ENCODE results near the gene RRAS2.
"Not testable (repeated sequence)": the region's sequence is repeated elsewhere in the genome, so short reads cannot be mapped to it uniquely, and the experiment has no call there.

The RRAS2 gene

DNA sequence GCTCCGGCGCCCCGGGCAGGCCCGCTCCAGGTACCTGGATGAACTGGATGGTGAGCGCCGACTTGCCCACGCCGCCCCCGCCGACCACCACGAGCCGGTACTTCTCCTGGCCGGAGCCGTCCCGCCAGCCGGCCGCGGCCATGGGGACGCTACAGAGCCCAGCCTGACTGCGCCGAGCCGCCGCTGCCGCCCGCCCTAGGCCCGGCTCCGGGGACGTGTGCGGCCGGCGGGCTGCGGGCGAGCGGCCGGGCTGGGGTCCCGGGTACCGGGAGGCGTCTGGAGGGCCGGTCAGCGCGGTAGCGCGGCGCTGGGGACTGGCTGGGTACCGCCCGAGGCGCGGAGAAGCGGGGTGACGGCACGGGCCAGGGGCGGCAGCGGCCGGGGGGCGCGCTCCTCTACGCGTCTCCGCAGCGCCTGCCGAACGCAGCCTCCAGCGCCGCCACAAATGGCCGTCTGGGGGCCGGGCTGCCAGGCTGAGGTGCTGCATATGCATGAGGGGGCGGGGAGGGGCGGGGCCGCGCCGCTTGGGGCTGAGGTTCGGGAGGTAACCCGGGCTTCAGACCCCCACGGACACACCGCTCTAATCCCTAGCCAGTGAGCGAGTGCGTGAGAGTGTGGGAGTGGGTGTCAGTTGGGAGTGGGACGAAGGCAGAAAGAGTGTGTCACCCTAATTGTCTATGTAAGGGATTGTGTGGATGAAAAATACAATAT is at the start of gene RRAS2:
Gene RRAS2 (minus strand): TSS at position 455 of the 711 bp plus-strand sequence. CDS start 313 bp downstream, at position 142.
- DNase-seq = peak; percentile 83

- no peak for DNase-seq
Observed at GRCh38 chr11:14408612-14409011, 49.6 kb upstream of the RRAS2 start.

GRCh38 chr11:14406116-14406515 is 47.1 kb upstream of the RRAS2 start:
- not testable (repeated sequence) for DNase-seq

DNA sequence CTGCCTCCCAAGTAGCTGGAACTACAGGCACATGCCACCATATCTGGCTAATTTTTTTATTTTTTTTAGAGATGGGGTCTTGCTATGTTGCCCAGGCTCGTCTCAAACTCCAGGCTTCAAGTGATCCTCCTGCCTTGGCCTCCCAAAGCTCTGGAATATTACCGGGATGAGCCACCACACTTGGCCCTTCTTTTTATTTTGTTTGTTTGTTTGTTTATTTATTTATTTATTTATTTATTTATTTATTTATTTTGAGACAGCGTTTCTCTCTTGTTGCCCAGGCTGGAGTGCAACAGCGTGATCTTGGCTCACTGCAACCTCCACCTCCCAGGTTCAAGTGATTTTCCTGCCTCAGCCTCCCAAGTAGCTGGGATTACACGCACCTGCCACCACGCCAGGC is 44.5 kb upstream of the RRAS2 start:
- DNase-seq = not testable (repeated sequence)

- DNase-seq = no peak
Observed at GRCh38 chr11:14399087-14399486, 40.1 kb upstream of the RRAS2 start.

GRCh38 chr11:14396273-14396672 is 37.3 kb upstream of the RRAS2 start:
- DNase-seq = no peak

- no peak for DNase-seq
Observed at GRCh38 chr11:14393889-14394288, 34.9 kb upstream of the RRAS2 start.

- no peak for DNase-seq
Observed at GRCh38 chr11:14393129-14393528, 34.1 kb upstream of the RRAS2 start.

- no peak for DNase-seq
Observed at GRCh38 chr11:14390669-14391068, 31.7 kb upstream of the RRAS2 start.

DNA sequence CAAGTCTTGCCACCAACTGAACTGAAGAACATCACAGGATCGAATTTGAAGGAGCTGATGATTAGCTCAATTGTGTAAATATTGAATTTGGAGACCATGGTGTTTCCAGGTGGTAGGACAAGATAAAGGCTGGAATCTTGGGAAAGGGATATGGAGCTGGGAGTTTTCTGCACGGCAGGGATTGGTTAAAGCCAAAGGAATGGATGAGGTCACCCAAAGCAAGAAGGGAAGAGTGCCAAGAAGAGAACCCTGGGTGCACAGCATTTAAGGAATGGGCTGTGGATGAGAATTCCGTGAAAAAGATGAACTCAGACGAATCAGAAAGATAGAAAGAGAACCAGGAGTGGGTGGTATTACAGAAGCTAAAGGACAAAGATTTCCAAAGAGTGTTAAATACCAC is 29.4 kb upstream of the RRAS2 start:
- no peak for DNase-seq

- DNase-seq = peak; percentile 6
Observed at GRCh38 chr11:14386895-14387480, 28.0 kb upstream of the RRAS2 start.

DNA sequence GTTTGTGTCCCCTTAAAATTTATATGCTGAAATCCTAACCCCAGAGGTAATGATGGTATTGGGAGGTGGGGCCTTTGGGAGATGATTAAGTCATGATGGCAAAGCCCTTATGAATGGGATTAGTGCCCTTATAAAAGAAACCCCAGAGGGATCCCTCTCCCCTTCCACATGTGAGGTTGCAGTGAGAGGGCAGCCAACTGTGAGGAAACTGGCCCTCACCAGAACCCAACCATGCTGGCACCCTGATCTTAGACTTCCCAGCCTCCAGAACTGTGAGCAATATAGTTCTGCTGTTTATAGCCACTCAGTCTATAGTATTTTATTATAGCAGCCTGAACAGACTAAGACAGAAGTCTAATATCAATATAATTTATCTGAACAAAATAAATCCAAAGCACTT is 27.1 kb upstream of the RRAS2 start:
- DNase-seq = no peak

DNA sequence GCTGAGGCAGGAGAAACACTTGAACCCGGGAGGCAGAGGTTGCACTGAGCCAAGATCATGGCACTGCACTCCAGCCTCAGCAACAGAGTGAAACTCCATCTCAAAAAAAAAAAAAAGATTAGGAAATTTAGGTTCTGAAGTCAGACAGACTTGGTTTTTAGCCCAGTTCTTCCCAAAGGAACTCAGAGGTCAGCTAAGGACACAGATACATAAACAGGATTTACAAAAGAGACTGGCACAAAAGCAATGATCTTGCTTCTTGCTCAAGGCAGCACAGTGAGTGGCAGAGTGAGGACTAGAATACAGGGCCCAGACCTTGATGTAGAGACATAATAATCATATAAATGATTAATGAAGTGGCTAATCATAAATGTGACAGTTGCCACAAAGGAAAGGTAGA is 25.4 kb upstream of the RRAS2 start:
- DNase-seq = no peak

DNA sequence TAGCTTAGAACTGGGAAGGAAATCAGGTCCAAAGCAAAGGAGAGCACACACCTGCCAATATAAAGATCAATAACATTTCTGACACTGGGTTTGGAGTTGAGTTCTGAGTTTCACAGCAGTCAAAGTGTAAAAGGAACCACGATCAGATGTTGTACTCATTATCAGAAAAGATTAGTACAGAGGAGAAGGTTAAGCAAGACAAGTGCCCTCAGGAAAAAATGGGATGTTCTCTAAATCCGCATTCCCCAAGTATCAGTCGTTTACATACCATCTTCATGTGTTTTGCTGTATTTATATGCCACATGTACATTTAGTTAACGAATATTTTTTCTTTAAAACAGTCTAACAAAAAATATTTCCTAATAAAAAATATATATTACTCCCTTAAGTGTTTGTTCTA is 23.0 kb upstream of the RRAS2 start:
- DNase-seq = no peak

DNA sequence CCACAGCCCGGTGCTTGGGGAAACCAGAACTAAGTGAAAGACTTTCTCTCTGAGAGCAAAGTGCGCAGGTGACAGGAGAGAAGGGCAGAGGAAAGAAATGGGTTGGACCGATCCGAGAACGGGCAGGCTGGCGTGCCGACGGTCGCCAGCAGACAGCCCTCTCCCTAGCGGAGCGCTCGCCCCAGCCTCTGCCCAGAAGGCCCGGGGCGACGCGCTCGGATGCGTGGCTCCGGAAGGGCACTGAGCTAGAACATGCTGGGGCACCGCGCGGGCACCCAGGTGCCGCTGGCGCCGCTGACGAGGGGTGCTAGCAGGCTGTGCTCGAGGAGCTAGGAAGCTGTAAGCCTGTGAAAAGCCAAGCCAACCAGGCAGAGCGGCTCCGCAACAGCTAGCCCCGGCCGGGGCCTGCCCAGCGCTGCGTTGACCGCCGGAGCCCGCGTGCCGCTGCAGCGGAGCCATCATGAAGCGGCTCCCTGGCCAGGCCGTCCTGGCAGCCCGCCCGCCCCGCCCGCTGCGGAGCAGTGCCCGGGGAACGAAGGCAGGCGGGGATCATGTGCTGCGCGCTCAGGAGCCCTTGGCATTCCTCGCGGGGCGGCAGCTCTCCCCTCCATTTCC is 22.1 kb upstream of the RRAS2 start:
- peak; percentile 53 for DNase-seq

GRCh38 chr11:14380125-14380936 is 21.3 kb upstream of the RRAS2 start:
- DNase-seq = no peak

- DNase-seq = no peak
Observed at GRCh38 chr11:14378171-14378570, 19.2 kb upstream of the RRAS2 start.

DNA sequence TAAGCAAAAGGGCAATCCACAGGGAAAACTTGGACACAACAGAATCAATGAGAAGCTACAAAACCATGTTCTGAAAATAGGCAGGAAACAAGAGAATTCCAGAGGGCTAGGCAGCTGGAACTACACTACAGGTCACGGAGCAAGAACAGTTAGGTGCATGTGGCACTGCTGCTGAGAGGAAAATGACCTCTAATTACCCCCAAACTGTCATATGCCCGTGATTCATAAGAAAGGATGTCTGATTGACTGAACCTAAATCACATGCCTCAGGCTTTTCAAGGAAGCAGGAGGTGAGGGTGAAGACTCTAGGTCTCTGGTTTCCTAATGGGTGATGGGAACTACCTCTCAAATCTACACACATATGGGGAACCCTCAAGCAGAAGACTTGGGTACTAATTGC is 17.9 kb upstream of the RRAS2 start:
- DNase-seq = no peak

- DNase-seq = no peak
Observed at GRCh38 chr11:14374922-14375830, 16.2 kb upstream of the RRAS2 start.

GRCh38 chr11:14373941-14374646 is 15.1 kb upstream of the RRAS2 start:
- DNase-seq = no peak

GRCh38 chr11:14372011-14372410 is 13.0 kb upstream of the RRAS2 start:
- DNase-seq = no peak

DNA sequence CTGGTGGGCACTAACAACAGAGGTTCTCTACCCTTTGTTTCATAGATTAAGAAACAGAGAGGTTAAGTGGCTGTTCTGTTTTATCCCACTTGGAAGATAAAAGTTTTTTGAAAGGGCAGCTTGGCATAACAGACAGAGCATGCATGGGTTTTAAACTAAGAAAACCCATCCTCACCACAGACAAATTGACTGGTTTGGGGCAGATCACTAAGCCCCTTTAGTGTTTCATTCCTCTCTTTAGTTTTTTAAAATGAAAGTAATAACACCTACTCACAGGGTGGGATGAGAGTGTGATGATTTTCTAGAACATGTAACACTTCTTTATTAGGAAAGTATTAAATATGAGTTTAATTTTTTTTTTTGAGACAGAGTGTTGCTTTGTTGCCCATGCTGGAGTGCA is 12.3 kb upstream of the RRAS2 start:
- no peak for DNase-seq
